Measurements from ENCODE around the gene TGM1.

DNA sequence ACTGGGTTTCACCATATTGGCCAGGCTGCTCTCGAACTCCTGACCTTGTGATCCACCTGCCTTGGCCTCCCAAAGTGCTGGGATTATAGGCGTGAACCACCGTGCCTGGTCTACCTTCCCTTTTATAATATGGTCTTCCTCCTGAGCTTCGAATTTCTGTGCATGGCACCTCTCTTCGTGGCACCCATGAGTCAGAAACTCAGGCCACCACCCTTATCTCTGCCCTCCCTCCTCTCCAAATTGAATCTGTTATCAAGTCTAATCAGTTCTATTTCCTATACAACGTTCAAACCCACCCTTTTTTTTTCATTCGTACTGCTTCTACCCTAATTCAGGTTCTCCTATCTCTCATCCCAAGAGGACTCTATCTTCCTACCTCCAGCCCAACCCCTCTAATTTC, 15.6 kb downstream of the TGM1 start:
- no peak for TF ChIP-seq EZH2 (IDR thresholded peaks at IDR 0.05; ENCODE audit: borderline replicate concordance)
- TF ChIP-seq, protein P1, sequence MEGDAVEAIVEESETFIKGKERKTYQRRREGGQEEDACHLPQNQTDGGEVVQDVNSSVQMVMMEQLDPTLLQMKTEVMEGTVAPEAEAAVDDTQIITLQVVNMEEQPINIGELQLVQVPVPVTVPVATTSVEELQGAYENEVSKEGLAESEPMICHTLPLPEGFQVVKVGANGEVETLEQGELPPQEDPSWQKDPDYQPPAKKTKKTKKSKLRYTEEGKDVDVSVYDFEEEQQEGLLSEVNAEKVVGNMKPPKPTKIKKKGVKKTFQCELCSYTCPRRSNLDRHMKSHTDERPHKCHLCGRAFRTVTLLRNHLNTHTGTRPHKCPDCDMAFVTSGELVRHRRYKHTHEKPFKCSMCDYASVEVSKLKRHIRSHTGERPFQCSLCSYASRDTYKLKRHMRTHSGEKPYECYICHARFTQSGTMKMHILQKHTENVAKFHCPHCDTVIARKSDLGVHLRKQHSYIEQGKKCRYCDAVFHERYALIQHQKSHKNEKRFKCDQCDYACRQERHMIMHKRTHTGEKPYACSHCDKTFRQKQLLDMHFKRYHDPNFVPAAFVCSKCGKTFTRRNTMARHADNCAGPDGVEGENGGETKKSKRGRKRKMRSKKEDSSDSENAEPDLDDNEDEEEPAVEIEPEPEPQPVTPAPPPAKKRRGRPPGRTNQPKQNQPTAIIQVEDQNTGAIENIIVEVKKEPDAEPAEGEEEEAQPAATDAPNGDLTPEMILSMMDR (IDR thresholded peaks at IDR 0.05; ENCODE audit: poor library complexity): no peak

Measured in hepatocyte (in vitro differentiated cells).